Kidney (tissue), 14 donors: ENCODE data around the gene SSBP4. TPM values are rescaled to one million over a fixed set of nuclear protein-coding genes. Genes with fewer than 3 reads are reported as not detected.

Experiments used
- DNase-seq, 5 donors: peaks; one replicate each; pipeline ENCODE4 v3.0.0-alpha.2; 2013 to 2020
- FAIRE-seq: peaks from 2 replicates; lab custom pipeline; 2012; peaks lifted over from hg19 to GRCh38; lab: Jason Lieb, UNC
- H3K27ac ChIP-seq, 2 donors: one replicate each; pipeline ENCODE4 v1.7.0; 2013; ENCODE audit warnings: low read depth in 2 of 2, low read length in 2 of 2, inconsistent platforms in 1 of 2
- H3K27me3 ChIP-seq: one replicate; pipeline ENCODE4 v1.7.1; 2013; ENCODE audit warnings: low read length, inconsistent platforms; ENCODE audit not compliant: control insufficient read depth, insufficient read depth
- H3K36me3 ChIP-seq, 3 donors: one replicate each; pipeline versions ENCODE4 v1.7.0 to v1.7.1; 2013; ENCODE audit warnings: low read length in 3 of 3, control low read depth in 1 of 3, inconsistent platforms in 1 of 3; ENCODE audit not compliant: insufficient read depth in 3 of 3, control insufficient read depth in 2 of 3
- H3K4me1 ChIP-seq, 3 donors: one replicate each; pipeline versions ENCODE4 v1.7.0 to v1.7.1; 2013; ENCODE audit warnings: low read length in 3 of 3, inconsistent platforms in 1 of 3, low read depth in 1 of 3; ENCODE audit not compliant: control insufficient read depth in 2 of 3, insufficient read depth in 2 of 3
- H3K4me3 ChIP-seq, 3 donors: one replicate each; pipeline versions ENCODE4 v1.7.0 to v1.8.1; 2013; ENCODE audit warnings: low read length in 3 of 3, control low read depth in 1 of 3, inconsistent platforms in 1 of 3
- H3K9ac ChIP-seq, 3 donors: one replicate each; pipeline versions ENCODE4 v1.7.0 to v1.7.1; 2013; ENCODE audit warnings: low read length in 3 of 3, control low read depth in 1 of 3, inconsistent platforms in 1 of 3
- H3K9me3 ChIP-seq, 3 donors: one replicate each; pipeline versions ENCODE4 v1.7.0 to v1.7.1; 2013; ENCODE audit warnings: low read length in 3 of 3, control low read depth in 1 of 3, inconsistent platforms in 1 of 3; ENCODE audit not compliant: control insufficient read depth in 2 of 3, insufficient read depth in 1 of 3
- intact Hi-C: fragments of 100-400 bp; cut with DNase I; formaldehyde crosslinking; loops from one replicate; pipeline ENCODE4 v1.11.1; 2022
- polyA plus RNA-seq: library from polyadenylated mRNA; stranded (reverse); fragments of 350-450 nt; fragmentation: Illumina TruSeq; extraction: RNeasy Lipid Tissue Mini Kit (QIAGEN cat#74804); gene quantifications from one replicate; pipeline ENCODE4 v1.2.3, GENCODE V29; 2014; ENCODE audit warnings: low read depth, low replicate concordance; ENCODE audit not compliant: insufficient read depth
- total RNA-seq: library from RNA; stranded (reverse); fragmentation: NEBNext Ultra II Directional; extraction: Animal tissue kit (Norgen Biotek cat#: 25700); gene quantifications from one replicate; pipeline ENCODE4 v1.2.1, GENCODE V29; 2021
- TF ChIP-seq, protein P1 (sequence below): IDR thresholded peaks from 3 replicates; pipeline ENCODE4 v1.5.1; 2012; ENCODE audit warnings: mild to moderate bottlenecking, moderate library complexity, borderline replicate concordance; ENCODE audit not compliant: insufficient read depth; ENCODE audit errors: extremely low read depth
- donor health status: control.
- donor health status: control.
- donor health status: control.
- donor health status: control.
- donor health status: control.
- donor health status: DM: yes; HTN: yes; CAD: no.
- donor health status: Normal renal cell carcinoma (clear cell type).

Gene SSBP4
- total and polyA plus RNA-seq, 2 donors from 2014 or later: 64.9 to 74.9 TPM

DNA sequence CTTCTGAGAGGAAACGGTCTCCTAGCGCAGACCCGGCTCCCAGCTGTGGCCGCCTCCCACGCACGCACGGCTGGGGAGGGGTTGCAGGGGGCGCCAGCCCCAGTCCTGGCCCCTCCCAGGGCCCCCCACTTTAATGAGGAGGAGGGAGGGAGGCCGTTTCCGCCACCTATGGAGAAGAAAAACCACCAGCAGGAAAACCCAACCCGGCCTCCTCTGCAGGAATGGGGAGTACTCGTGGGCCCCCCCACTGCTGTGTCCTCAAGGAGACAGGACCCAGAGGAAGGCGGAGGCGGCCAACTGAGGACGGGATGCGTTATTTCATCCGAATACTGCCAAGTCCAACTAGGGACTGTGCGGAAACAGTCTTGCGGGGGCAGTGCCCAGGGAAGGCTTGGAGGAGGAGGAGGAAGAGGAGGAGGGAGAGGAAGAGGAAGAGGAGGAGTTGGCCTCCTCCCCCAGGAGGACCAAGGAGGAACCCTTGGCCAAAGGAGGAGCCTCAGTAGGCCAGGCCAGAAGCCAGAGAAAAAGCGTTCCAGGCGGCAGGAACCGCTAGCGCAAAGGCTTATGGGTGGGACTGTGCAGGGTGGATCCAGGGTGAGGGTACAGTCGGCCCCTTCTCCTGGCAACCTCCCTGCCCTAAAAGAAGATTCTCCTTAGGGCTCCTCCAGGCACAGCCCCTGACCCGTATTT is 3.9 kb upstream of the SSBP4 start:
- H3K27me3 ChIP-seq: no peaks in the 10 kb centered on the region
- intact Hi-C loops: no loop called here
- peaks cover 3 to 33% (median 11%) of the 10 kb centered on the region in 3 donors for H3K4me1 ChIP-seq
- TF ChIP-seq, protein P1, sequence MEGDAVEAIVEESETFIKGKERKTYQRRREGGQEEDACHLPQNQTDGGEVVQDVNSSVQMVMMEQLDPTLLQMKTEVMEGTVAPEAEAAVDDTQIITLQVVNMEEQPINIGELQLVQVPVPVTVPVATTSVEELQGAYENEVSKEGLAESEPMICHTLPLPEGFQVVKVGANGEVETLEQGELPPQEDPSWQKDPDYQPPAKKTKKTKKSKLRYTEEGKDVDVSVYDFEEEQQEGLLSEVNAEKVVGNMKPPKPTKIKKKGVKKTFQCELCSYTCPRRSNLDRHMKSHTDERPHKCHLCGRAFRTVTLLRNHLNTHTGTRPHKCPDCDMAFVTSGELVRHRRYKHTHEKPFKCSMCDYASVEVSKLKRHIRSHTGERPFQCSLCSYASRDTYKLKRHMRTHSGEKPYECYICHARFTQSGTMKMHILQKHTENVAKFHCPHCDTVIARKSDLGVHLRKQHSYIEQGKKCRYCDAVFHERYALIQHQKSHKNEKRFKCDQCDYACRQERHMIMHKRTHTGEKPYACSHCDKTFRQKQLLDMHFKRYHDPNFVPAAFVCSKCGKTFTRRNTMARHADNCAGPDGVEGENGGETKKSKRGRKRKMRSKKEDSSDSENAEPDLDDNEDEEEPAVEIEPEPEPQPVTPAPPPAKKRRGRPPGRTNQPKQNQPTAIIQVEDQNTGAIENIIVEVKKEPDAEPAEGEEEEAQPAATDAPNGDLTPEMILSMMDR: no peak
- peak overlapping the region in 2 of 3 donors; percentile 25 to 30 for H3K4me3 ChIP-seq
- no peaks in the 10 kb centered on the region for H3K9me3 ChIP-seq
- peak overlapping the region in 1 of 3 donors; percentile 40 for H3K9ac ChIP-seq
- H3K27ac ChIP-seq: peak overlapping the region; percentile 82 to 95
- FAIRE-seq (no peak), DNase-seq (peak; percentile 86 to 96 (median 93))
- no peaks in the 10 kb centered on the region for H3K36me3 ChIP-seq

DNA sequence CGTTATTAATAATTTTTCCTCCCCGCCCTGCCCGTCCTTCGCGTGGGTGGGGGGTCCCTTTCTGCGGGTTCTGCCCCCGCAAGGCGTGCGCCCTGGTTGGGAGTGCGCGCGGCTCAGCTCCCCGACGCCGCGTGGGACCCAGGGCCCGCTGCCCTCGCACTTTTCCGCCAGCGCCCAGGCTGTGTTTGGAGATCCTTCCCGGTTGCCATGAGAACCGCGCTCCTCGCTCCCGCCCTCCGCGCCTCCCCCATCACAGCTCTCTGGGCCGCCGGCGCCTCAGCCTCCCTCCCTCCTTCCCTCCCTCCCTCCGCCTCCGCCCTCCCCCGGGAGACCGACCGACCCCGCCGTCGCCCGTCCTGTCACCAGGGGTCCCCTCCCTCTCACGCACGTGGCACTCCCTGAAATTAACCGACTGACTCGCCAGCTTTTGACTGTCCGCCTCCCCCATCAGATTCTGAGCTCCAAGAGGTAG is 2.4 kb upstream of the SSBP4 start:
- FAIRE-seq (no peak), DNase-seq (peak; percentile 96 to 98 (median 97))
- Histone ChIP-seq H3K27ac (peak overlapping the region; percentile 82 to 95), H3K4me1 (peaks cover 3 to 39% (median 11%) of the 10 kb centered on the region in 3 donors), H3K4me3 (peak overlapping the region in 2 of 3 donors; percentile 39 to 52), H3K9ac (peak overlapping the region in 2 of 3 donors; percentile 26 to 69), H3K36me3 (no peaks in the 10 kb centered on the region), H3K27me3 (no peaks in the 10 kb centered on the region), H3K9me3 (no peaks in the 10 kb centered on the region)
- TF ChIP-seq, protein P1: no peak
- intact Hi-C loops: no loop called here

DNA sequence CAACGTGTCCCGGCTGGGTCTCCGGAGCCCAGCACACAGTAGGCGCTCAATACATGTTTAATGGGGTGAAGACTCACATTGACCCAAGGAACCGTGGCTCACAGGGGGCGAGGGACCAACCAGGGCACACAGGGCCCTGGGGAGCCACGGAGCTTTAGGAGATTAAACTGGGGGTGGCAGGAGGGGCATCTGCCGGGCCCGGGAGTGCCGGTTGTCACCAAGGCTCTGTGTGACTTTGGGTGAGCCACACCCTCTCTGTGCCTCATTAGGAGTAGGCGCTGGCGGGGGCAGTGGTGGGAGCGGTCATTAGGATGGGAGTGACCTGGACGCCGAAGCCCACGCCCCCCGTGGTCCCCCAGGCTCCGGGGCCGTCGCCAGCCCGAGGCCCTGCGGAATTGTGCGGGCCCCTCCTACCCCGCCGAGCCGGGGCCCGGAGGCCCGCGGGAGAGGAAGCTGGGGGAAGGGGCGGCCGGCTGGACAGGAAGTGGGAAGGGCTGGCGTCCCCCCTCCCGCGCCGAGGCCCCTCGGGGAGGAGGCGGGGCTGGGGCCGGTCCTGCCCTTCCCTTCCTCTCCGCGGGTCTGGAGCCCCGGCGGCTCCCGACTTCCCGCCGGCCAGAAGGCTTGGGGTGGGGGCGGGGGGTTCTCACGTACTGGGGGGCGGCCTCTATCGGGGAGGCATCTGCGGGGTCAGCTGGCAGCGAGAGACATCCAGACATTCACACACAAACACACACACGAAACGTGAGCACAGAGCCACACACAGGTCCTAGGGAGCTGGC is 1.8 kb upstream of the SSBP4 start:
- DNase-seq: peak; percentile 86 to 96 (median 92)
- Histone ChIP-seq H3K36me3 (no peaks in the 10 kb centered on the region), H3K9ac (peak overlapping the region in 2 of 3 donors; percentile 26 to 69), H3K4me1 (peaks cover 3 to 39% (median 11%) of the 10 kb centered on the region in 3 donors), H3K27ac (peak overlapping the region; percentile 82 to 95), H3K9me3 (no peaks in the 10 kb centered on the region), H3K4me3 (peak overlapping the region in 2 of 3 donors; percentile 39 to 52), H3K27me3 (no peaks in the 10 kb centered on the region)
- no peak for FAIRE-seq
- TF ChIP-seq, protein P1: no peak
- intact Hi-C loops: no loop called here
